Osteocyte (in vitro differentiated cells): ENCODE results near the gene CYTH2. TPM values are rescaled to one million over a fixed set of nuclear protein-coding genes. Genes with fewer than 3 reads are reported as not detected.

Experiments used
- DNase-seq: peaks from one replicate; pipeline ENCODE4 v3.0.0; 2021; ENCODE audit warnings: mixed read lengths; ENCODE audit not compliant: unreplicated experiment; ENCODE audit errors: extremely low spot score
- H3K27ac Mint-ChIP-seq: one replicate; pipeline ENCODE4 v1.8.0; 2021; ENCODE audit warnings: mild to moderate bottlenecking, mixed read lengths; ENCODE audit not compliant: unreplicated experiment
- H3K27me3 Mint-ChIP-seq: one replicate; pipeline ENCODE4 v1.8.0; 2021; ENCODE audit warnings: mixed read lengths; ENCODE audit not compliant: unreplicated experiment
- H3K36me3 Mint-ChIP-seq: one replicate; pipeline ENCODE4 v1.8.0; 2021; ENCODE audit warnings: mixed read lengths; ENCODE audit not compliant: unreplicated experiment
- H3K4me1 Mint-ChIP-seq: one replicate; pipeline ENCODE4 v1.8.0; 2021; ENCODE audit warnings: mixed read lengths; ENCODE audit not compliant: unreplicated experiment
- H3K4me3 Mint-ChIP-seq: one replicate; pipeline ENCODE4 v1.8.0; 2021; ENCODE audit warnings: mild to moderate bottlenecking, moderate library complexity, mixed read lengths; ENCODE audit not compliant: unreplicated experiment
- H3K9me3 Mint-ChIP-seq: one replicate; pipeline ENCODE4 v1.8.0; 2021; ENCODE audit warnings: mixed read lengths; ENCODE audit not compliant: unreplicated experiment
- CTCF ChIP-seq: fragments of 200-600 bp; sonication (generic); IDR thresholded peaks from 2 replicates; pipeline ENCODE4 v1.5.0; 2021; ENCODE audit warnings: antibody characterized with exemption, mild to moderate bottlenecking, moderate library complexity
- total RNA-seq: library from RNA; stranded (reverse); gene quantifications from 2 replicates; pipeline ENCODE4 v1.2.1, GENCODE V29; 2021

Gene CYTH2
- total RNA-seq, 1 donor from 2014 or later: 107 TPM

- no peak overlapping the region for H3K4me3 Mint-ChIP-seq
- H3K27me3 Mint-ChIP-seq: no peaks in the 10 kb centered on the region
- no peak for TF ChIP-seq CTCF
Measured at GRCh38 chr19:48473161-48473966, 4.2 kb downstream of the CYTH2 start.

GRCh38 chr19:48474084-48474592 is 5.0 kb downstream of the CYTH2 start:
- Mint-ChIP-seq H3K36me3 (peaks cover 38% of the 10 kb centered on the region), H3K27ac (no peak overlapping the region), H3K9me3 (no peaks in the 10 kb centered on the region), H3K4me1 (peaks cover 13% of the 10 kb centered on the region), H3K27me3 (no peaks in the 10 kb centered on the region), H3K4me3 (no peak overlapping the region)
- TF ChIP-seq CTCF: no peak
- DNase-seq: no peak

More at GRCh38 chr19:48473161-48473966, 4.2 kb downstream of the CYTH2 start:
- no peak for DNase-seq
- Mint-ChIP-seq H3K4me1 (peaks cover 17% of the 10 kb centered on the region), H3K27ac (no peak overlapping the region), H3K36me3 (peaks cover 38% of the 10 kb centered on the region), H3K9me3 (no peaks in the 10 kb centered on the region)

GRCh38 chr19:48475369-48476068 is 6.3 kb downstream of the CYTH2 start:
- no peak for TF ChIP-seq CTCF
- DNase-seq: no peak
- H3K4me3 Mint-ChIP-seq: no peak overlapping the region
- no peaks in the 10 kb centered on the region for H3K9me3 Mint-ChIP-seq
- H3K4me1 Mint-ChIP-seq: peaks cover 7% of the 10 kb centered on the region
- H3K27ac Mint-ChIP-seq: no peak overlapping the region
- H3K27me3 Mint-ChIP-seq: no peaks in the 10 kb centered on the region
- H3K36me3 Mint-ChIP-seq: peaks cover 38% of the 10 kb centered on the region

- peaks cover 5% of the 10 kb centered on the region for H3K4me1 Mint-ChIP-seq
- H3K27ac Mint-ChIP-seq: no peak overlapping the region
- H3K4me3 Mint-ChIP-seq: no peak overlapping the region
- DNase-seq: no peak
- no peak for TF ChIP-seq CTCF
- no peaks in the 10 kb centered on the region for H3K27me3 Mint-ChIP-seq
- H3K9me3 Mint-ChIP-seq: no peaks in the 10 kb centered on the region
- peaks cover 34% of the 10 kb centered on the region for H3K36me3 Mint-ChIP-seq
Measured at GRCh38 chr19:48476176-48476575, 7.0 kb downstream of the CYTH2 start.
